Mesothelial cell of epicardium (in vitro differentiated cells): ENCODE results near the gene SLC24A3. TPM values are rescaled to one million over a fixed set of nuclear protein-coding genes. Genes with fewer than 3 reads are reported as not detected.

Experiments
- DNase-seq, 2 experiments: peaks; one replicate each; pipeline ENCODE4 v3.0.0; 2021; ENCODE audit warnings: low spot score in 2 of 2; ENCODE audit not compliant: unreplicated experiment in 2 of 2
- H3K27ac Mint-ChIP-seq: 2 replicates; pipeline ENCODE4 v1.8.0; 2021; ENCODE audit warnings: mixed read lengths
- H3K27me3 Mint-ChIP-seq: 2 replicates; pipeline ENCODE4 v1.8.0; 2021; ENCODE audit warnings: low read depth, mixed read lengths
- H3K36me3 Mint-ChIP-seq: 2 replicates; pipeline ENCODE4 v1.8.0; 2021; ENCODE audit warnings: mixed read lengths
- H3K4me1 Mint-ChIP-seq: 2 replicates; pipeline ENCODE4 v1.8.0; 2021; ENCODE audit warnings: mixed read lengths
- H3K4me3 Mint-ChIP-seq: 2 replicates; pipeline ENCODE4 v1.8.0; 2021; ENCODE audit warnings: mild to moderate bottlenecking, moderate library complexity, mixed read lengths
- H3K9me3 Mint-ChIP-seq: 2 replicates; pipeline ENCODE4 v1.8.0; 2021; ENCODE audit warnings: mixed read lengths
- total RNA-seq: library from RNA; stranded (reverse); gene quantifications from 3 replicates; pipeline ENCODE4 v1.2.1, GENCODE V29; 2021
- TF ChIP-seq, protein P1 (sequence below): fragments of 200-600 bp; sonication (generic); IDR thresholded peaks from one replicate; pipeline ENCODE4 v1.5.0; 2021; ENCODE audit warnings: antibody characterized with exemption; ENCODE audit not compliant: unreplicated experiment

Gene SLC24A3
- total RNA-seq, 1 donor from 2014 or later = 3.2 TPM

- no peaks in the 10 kb centered on the region for H3K4me1 Mint-ChIP-seq
Observed at GRCh38 chr20:19223640-19224039, 11.2 kb downstream of the SLC24A3 start.

DNA sequence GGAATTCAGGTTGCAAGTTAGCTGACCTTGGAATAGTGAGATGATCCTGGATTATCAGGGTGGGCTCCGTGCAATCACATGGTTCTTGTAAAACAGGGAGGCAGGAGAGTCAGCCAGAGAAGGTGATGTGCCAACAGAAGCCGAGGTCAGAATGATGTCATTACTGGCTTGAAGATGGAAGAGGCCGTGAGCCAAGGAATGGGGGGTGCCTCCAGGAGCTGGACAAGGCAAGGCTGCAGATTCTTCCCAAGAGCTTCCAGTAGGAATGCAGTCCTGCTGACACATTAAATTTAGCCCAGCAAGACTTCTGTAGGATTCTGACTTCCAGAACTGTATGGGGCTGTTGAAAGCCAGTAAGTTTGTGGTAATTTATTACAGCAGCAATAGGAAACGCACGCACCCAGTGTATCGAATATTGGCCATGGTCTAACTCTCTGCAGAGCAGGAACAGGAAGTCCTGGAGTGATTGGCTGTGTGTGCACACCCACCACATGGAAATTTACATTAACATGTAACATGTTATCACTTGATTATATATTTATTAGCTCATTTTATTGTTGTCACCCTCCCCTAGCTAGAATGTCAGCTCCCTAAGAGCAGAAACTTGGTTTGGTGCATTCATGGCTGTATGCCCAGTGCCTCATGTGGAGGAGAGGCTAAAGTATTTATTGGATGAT is 19.1 kb downstream of the SLC24A3 start:
- peaks cover 22% of the 10 kb centered on the region for H3K27me3 Mint-ChIP-seq
- H3K9me3 Mint-ChIP-seq = peaks cover 13% of the 10 kb centered on the region
- no peaks in the 10 kb centered on the region for H3K36me3 Mint-ChIP-seq
- TF ChIP-seq, protein P1, sequence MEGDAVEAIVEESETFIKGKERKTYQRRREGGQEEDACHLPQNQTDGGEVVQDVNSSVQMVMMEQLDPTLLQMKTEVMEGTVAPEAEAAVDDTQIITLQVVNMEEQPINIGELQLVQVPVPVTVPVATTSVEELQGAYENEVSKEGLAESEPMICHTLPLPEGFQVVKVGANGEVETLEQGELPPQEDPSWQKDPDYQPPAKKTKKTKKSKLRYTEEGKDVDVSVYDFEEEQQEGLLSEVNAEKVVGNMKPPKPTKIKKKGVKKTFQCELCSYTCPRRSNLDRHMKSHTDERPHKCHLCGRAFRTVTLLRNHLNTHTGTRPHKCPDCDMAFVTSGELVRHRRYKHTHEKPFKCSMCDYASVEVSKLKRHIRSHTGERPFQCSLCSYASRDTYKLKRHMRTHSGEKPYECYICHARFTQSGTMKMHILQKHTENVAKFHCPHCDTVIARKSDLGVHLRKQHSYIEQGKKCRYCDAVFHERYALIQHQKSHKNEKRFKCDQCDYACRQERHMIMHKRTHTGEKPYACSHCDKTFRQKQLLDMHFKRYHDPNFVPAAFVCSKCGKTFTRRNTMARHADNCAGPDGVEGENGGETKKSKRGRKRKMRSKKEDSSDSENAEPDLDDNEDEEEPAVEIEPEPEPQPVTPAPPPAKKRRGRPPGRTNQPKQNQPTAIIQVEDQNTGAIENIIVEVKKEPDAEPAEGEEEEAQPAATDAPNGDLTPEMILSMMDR = no peak
- no peak overlapping the region for H3K4me3 Mint-ChIP-seq
- H3K4me1 Mint-ChIP-seq = peaks cover 12% of the 10 kb centered on the region
- no peak overlapping the region for H3K27ac Mint-ChIP-seq
- no peak for DNase-seq

More at GRCh38 chr20:19223640-19224039, 11.2 kb downstream of the SLC24A3 start:
- TF ChIP-seq, protein P1 = no peak
- H3K27me3 Mint-ChIP-seq = peaks cover 25% of the 10 kb centered on the region
- no peak overlapping the region for H3K4me3 Mint-ChIP-seq
- DNase-seq = no peak
- H3K36me3 Mint-ChIP-seq = peaks cover 5% of the 10 kb centered on the region
- no peak overlapping the region for H3K27ac Mint-ChIP-seq
- H3K9me3 Mint-ChIP-seq = peaks cover 21% of the 10 kb centered on the region

GRCh38 chr20:19232997-19233794 is 20.8 kb downstream of the SLC24A3 start:
- no peaks in the 10 kb centered on the region for H3K36me3 Mint-ChIP-seq
- TF ChIP-seq, protein P1 = no peak
- no peak for DNase-seq

GRCh38 chr20:19236371-19237055 is 24.1 kb downstream of the SLC24A3 start:
- Mint-ChIP-seq H3K4me1 (peaks cover 13% of the 10 kb centered on the region), H3K9me3 (no peaks in the 10 kb centered on the region), H3K36me3 (no peaks in the 10 kb centered on the region), H3K27ac (no peak overlapping the region), H3K27me3 (peaks cover 39% of the 10 kb centered on the region), H3K4me3 (no peak overlapping the region)
- TF ChIP-seq, protein P1 = no peak
- no peak for DNase-seq

More at GRCh38 chr20:19232997-19233794, 20.8 kb downstream of the SLC24A3 start:
- peaks cover 12% of the 10 kb centered on the region for H3K4me1 Mint-ChIP-seq
- peaks cover 31% of the 10 kb centered on the region for H3K27me3 Mint-ChIP-seq
- H3K27ac Mint-ChIP-seq = no peak overlapping the region
- no peak overlapping the region for H3K4me3 Mint-ChIP-seq
- peaks cover 5% of the 10 kb centered on the region for H3K9me3 Mint-ChIP-seq

DNA sequence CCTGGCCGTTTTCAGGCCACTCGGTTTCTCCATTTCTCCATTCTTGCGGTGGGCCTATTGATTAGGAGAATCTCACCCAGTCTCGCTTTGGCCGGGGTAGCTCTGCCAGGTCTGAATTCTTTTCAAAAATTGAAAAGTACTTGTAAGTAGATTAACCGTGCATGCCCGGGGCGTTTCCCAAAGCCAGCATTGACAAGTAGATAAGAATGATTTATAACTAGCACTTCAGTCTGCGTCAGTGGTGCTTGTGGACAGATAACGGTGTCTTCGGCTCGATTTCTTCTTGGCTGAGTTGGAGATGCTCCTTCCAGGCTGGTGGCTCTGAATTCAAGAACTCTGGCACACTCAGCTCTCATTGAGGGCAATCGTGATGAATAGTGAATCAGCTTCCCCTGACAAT is 29.0 kb downstream of the SLC24A3 start:
- Mint-ChIP-seq H3K4me1 (peaks cover 10% of the 10 kb centered on the region), H3K4me3 (no peak overlapping the region), H3K36me3 (no peaks in the 10 kb centered on the region), H3K9me3 (no peaks in the 10 kb centered on the region), H3K27me3 (peaks cover 26% of the 10 kb centered on the region), H3K27ac (no peak overlapping the region)
- TF ChIP-seq, protein P1 = no peak
- DNase-seq = no peak
